ENCODE data around the gene CACNB1.

Gene CACNB1

DNA sequence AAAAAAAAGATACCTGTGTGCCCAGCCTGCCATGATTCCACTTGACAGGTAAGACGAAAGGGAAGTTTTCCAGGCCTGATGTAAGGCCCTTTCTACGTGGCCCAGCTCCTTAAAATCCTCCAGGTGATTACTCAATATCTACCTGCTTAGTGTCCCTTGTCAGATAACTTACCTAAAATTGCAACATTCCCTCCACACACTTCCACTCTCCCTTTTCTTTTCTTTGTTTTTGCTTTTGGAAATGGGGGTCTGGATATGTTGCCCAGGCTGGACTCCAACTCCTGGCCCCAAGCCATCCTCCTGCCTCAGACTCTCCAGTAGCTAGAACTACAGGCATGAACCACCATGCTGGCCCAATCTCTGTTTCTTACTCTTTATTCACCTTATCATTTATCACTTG lies 38.8 kb downstream of the CACNB1 start:
- Mint-ChIP-seq H3K4me1 (peaks cover 7% of the 10 kb centered on the region), H3K27me3 (peaks cover 1% of the 10 kb centered on the region), H3K4me3 (no peak overlapping the region), H3K9me3 (no peaks in the 10 kb centered on the region), H3K27ac (no peak overlapping the region), H3K36me3 (no peaks in the 10 kb centered on the region)

DNA sequence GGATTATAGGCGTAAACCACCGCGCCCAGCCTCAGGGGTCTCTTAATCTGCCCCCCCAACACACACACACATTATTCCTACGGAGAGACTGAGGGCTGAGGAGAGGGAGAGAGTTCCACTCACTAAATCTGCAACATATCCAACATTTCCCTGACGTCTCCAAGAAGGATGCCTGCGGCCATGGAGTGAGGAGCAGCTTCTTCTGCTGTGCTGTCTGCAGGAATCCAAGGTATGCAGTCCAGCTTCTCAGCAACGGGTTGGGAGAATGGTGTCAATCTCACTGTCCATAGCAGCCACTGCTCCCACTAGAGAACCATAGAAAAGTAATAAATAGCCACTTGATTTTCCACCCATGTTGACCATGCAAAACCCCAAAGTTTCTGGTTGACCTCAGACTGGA lies 41.0 kb downstream of the CACNB1 start:
- Mint-ChIP-seq H3K27me3 (no peaks in the 10 kb centered on the region), H3K9me3 (no peaks in the 10 kb centered on the region), H3K4me3 (no peak overlapping the region)

DNA sequence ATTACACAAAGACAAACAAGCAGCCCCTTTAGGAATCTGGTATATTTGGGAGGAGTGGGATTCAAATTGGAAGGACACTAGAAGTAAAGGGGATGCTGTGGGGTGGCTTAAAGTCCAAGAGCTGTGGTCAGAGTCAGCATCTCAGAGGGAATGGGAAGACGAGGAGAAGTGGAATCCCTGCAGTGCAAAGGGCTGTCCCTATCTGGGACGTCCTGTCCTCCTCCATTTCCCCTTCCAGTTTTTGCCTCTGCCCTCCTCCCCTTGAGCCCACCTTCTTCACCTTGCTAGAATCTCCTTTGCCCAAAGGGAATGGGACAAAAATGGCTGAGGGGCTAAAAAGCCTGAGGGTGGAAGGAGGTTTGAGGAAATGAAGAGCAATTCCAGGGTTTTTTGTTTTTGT lies 41.8 kb downstream of the CACNB1 start:
- no peaks in the 10 kb centered on the region for H3K27me3 Mint-ChIP-seq
- H3K36me3 Mint-ChIP-seq = no peaks in the 10 kb centered on the region
- peak overlapping the region; percentile 81 for H3K27ac Mint-ChIP-seq
- H3K9me3 Mint-ChIP-seq = no peaks in the 10 kb centered on the region
- H3K4me1 Mint-ChIP-seq = peaks cover 26% of the 10 kb centered on the region
- H3K4me3 Mint-ChIP-seq = no peak overlapping the region

More for the DNA sequence above, 41.0 kb downstream of the CACNB1 start:
- Mint-ChIP-seq H3K27ac (no peak overlapping the region), H3K36me3 (no peaks in the 10 kb centered on the region), H3K4me1 (peaks cover 24% of the 10 kb centered on the region)

GRCh38 chr17:39153599-39154051 lies 43.8 kb downstream of the CACNB1 start:
- H3K27ac Mint-ChIP-seq = peak overlapping the region; percentile 99
- peaks cover 43% of the 10 kb centered on the region for H3K4me1 Mint-ChIP-seq
- H3K4me3 Mint-ChIP-seq = peak overlapping the region; percentile 99
- no peaks in the 10 kb centered on the region for H3K27me3 Mint-ChIP-seq
- H3K9me3 Mint-ChIP-seq = no peaks in the 10 kb centered on the region
- no peaks in the 10 kb centered on the region for H3K36me3 Mint-ChIP-seq

DNA sequence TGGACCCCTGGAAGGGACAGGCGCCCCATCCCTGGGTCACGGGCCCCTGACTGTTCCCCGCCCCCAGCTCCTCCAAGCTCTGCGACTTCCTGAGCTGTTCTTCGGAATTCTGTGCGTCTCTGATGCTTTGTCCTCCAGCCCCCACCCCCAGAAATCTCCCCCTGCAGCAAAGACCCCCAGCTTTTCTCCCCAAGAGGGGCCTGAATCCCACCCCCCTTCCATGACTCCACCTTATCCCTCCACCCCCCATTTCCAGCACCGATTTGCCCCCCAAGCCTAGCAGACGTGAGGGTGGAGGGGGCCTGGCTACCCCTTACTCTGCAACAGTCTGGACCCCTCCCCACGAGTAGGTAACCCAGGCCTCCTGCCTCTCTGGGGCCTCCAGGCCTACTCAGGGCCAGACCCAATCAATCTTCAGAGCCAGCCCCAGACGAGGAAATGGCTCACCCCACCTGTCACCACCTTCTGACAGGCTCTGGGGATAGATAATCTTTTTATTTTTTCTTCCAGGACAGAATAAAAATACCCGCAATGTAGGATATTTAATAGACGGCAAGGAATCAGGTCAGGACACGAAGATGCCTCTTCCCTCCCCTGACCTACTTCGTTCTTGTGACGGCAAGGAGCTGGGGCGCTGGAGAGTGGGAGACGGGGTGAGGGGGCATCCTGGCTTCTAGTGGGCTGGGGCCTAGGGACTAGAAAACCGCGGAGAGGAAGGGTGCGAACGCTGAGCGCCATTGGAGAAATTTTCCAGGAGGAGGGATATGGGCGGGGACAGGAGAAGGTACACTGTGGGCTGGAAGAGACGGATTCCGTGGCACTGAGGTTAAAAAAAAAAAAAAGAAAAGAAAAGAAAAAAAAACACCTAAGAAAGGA lies 45.3 kb downstream of the CACNB1 start:
- Mint-ChIP-seq H3K4me3 (peak overlapping the region; percentile 99), H3K27ac (peak overlapping the region; percentile 99), H3K9me3 (no peaks in the 10 kb centered on the region), H3K4me1 (peaks cover 43% of the 10 kb centered on the region), H3K36me3 (no peaks in the 10 kb centered on the region), H3K27me3 (no peaks in the 10 kb centered on the region)

DNA sequence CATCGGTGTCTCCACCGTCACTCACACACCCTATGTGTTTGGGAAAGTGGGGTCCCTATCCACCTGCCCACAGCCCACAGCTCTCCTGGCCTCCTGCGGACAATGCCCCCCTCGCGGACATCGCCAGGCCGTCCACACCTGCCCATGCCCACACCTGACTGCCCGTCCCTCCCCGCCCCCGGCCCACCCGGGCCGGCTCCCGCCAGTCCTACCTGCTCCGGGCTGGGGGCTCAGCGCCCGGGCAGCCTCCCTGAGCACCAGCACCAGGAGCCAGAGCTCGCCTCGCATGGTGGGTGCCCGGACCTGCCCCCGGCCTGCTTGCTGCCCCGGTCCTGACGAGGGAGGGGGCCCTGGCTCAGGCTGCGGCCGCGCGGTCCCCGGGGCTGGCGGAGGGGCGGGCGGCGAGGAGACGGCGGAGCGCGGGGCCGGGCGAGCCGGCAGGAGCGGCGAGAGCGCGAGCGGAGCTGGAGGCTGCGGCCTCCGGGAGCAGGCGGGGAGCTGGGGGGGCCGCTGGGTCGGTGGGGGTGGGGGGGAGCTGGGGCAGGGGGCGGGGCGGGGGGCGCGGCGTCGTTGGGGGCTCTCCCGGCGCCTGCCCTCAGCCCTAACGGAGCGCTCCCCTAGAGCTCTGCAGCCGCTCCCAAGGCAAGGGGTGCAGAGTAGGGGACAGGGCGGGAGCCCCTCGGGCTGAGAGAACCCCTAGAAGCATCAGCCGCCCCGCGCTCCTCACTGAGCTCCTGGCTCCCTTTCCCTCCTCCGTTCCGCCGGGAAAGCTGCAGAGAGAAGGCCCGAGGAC lies 46.1 kb downstream of the CACNB1 start, which contains the start of gene PLXDC1:
Gene PLXDC1 (minus strand): TSS at position 488 of the 793 bp plus-strand sequence. CDS start 200 bp downstream, at position 288.
- Mint-ChIP-seq H3K9me3 (no peaks in the 10 kb centered on the region), H3K4me3 (peak within 1 kb of the TSS; percentile 99), H3K4me1 (peaks cover 43% of the 10 kb centered on the region), H3K36me3 (no peaks in the 10 kb centered on the region), H3K27me3 (no peaks in the 10 kb centered on the region), H3K27ac (peak within 1 kb of the TSS; percentile 99)

DNA sequence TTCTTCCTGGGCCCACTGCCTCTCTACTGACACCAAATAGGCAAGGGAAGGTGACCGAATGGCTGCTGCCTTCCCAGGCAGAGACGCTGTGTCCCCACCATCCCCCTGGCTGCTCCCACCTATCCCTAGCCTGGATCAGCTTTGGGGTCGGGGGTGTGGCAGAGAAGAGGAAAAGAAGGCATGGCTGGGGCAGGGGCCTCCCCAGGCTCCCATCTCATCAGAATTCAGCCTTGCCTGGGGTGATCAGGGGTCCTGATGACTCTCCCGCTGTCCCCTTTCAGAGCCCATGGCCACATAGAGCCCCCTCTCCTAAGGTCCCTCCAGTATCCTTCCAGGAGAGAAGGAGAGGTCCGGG lies 46.7 kb downstream of the CACNB1 start:
- H3K4me3 Mint-ChIP-seq = peak overlapping the region; percentile 78

GRCh38 chr17:39150104-39150634 lies 47.3 kb downstream of the CACNB1 start:
- Mint-ChIP-seq H3K4me3 (peak overlapping the region; percentile 78), H3K36me3 (no peaks in the 10 kb centered on the region), H3K9me3 (no peaks in the 10 kb centered on the region), H3K4me1 (peaks cover 49% of the 10 kb centered on the region), H3K27ac (no peak overlapping the region), H3K27me3 (no peaks in the 10 kb centered on the region)

More for the DNA sequence above, 46.7 kb downstream of the CACNB1 start:
- Mint-ChIP-seq H3K27ac (no peak overlapping the region), H3K4me1 (peaks cover 44% of the 10 kb centered on the region), H3K27me3 (no peaks in the 10 kb centered on the region), H3K36me3 (no peaks in the 10 kb centered on the region), H3K9me3 (no peaks in the 10 kb centered on the region)

DNA sequence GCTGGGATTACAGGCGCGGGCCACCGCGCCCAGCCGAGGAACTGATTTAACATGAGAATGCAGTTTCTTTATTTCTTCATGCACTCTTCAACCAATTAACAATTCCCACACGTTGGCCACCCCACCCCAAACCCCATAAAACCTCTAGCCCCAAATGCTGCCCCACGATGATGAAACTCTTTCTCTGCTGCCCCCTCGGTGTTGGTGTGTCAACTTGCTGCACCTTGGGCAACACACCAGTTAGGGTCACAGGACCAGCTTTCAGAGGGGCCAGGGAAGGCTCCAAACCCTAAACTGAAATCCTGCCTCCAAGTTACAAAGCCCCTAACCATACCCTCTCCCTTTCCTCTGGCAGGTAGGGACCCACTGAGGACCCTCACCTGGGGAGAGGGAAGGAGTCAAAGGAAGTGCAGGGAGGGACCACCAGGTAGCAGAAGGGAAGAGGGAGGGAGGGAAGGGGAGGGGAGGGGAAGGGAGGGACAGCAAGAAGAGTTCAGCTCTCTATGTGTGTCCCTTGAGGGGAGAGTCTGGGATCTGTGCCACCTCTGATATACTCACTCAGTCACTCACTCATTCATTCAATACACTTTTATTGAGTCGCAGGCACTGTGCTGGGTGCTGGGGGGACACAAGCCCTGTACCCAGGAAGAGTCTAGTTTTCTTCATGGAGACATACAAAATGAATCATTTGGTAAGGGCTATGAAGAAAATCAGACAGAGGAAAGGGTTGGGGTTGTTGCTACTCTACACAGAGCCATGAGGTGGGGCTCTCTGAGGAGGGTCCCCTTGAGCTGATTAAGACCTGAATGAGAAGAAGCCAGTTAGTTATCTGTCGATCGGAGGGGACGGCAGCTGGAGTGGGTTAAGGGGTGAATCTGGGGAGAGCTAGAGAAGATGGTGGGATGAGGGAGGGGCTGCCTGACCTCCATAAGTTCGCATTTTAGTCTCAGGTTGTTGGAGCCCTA lies 50.0 kb downstream of the CACNB1 start:
- no peaks in the 10 kb centered on the region for H3K27me3 Mint-ChIP-seq
- no peak overlapping the region for H3K27ac Mint-ChIP-seq
- no peaks in the 10 kb centered on the region for H3K36me3 Mint-ChIP-seq
- no peak overlapping the region for H3K4me3 Mint-ChIP-seq
- no peaks in the 10 kb centered on the region for H3K9me3 Mint-ChIP-seq
- peaks cover 34% of the 10 kb centered on the region for H3K4me1 Mint-ChIP-seq

DNA sequence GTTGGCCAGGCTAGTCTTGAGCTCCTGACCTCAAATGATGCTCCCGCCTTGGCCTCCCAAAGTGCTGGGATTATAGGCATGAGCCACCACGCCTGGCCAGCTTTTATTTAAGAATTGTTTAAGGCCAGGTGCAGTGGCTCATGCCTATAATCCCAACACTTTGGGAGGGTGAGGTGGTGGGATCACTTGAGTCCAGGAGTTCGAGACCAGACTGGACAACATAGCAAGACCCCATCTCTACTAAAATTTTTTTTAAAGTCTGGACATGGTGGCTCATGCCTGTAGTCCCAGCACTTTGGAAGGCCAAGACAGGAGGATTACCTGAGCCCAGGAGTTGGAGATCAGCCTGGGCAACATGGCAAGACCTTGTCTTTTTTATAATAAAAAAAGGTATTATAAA lies 51.2 kb downstream of the CACNB1 start:
- H3K9me3 Mint-ChIP-seq = no peaks in the 10 kb centered on the region
- no peaks in the 10 kb centered on the region for H3K27me3 Mint-ChIP-seq
- H3K27ac Mint-ChIP-seq = no peak overlapping the region
- H3K4me3 Mint-ChIP-seq = no peak overlapping the region
- H3K4me1 Mint-ChIP-seq = peaks cover 25% of the 10 kb centered on the region
- H3K36me3 Mint-ChIP-seq = no peaks in the 10 kb centered on the region

GRCh38 chr17:39145143-39145542 lies 52.3 kb downstream of the CACNB1 start:
- Mint-ChIP-seq H3K36me3 (no peaks in the 10 kb centered on the region), H3K4me3 (no peak overlapping the region), H3K27ac (no peak overlapping the region), H3K27me3 (no peaks in the 10 kb centered on the region), H3K4me1 (peaks cover 19% of the 10 kb centered on the region), H3K9me3 (no peaks in the 10 kb centered on the region)

GRCh38 chr17:39144416-39144840 lies 53.0 kb downstream of the CACNB1 start:
- no peaks in the 10 kb centered on the region for H3K36me3 Mint-ChIP-seq
- no peak overlapping the region for H3K27ac Mint-ChIP-seq
- no peak overlapping the region for H3K4me3 Mint-ChIP-seq

GRCh38 chr17:39143552-39144093 lies 53.8 kb downstream of the CACNB1 start:
- Mint-ChIP-seq H3K4me3 (no peak overlapping the region), H3K4me1 (peaks cover 7% of the 10 kb centered on the region), H3K36me3 (no peaks in the 10 kb centered on the region), H3K27me3 (no peaks in the 10 kb centered on the region), H3K27ac (no peak overlapping the region), H3K9me3 (no peaks in the 10 kb centered on the region)

More at GRCh38 chr17:39144416-39144840, 53.0 kb downstream of the CACNB1 start:
- Mint-ChIP-seq H3K27me3 (no peaks in the 10 kb centered on the region), H3K4me1 (peaks cover 12% of the 10 kb centered on the region), H3K9me3 (no peaks in the 10 kb centered on the region)

GRCh38 chr17:39141915-39142664 lies 55.4 kb downstream of the CACNB1 start:
- H3K9me3 Mint-ChIP-seq = no peaks in the 10 kb centered on the region
- no peak overlapping the region for H3K4me3 Mint-ChIP-seq
- H3K27me3 Mint-ChIP-seq = no peaks in the 10 kb centered on the region
- H3K27ac Mint-ChIP-seq = no peak overlapping the region
- H3K36me3 Mint-ChIP-seq = no peaks in the 10 kb centered on the region
- peaks cover 7% of the 10 kb centered on the region for H3K4me1 Mint-ChIP-seq

Measured in activated naive CD4-positive, alpha-beta T cell treated with anti-CD3 and anti-CD28 coated beads, Interleukin-2, amount 50 U/mL, for 24 hours (primary cell).